ENCODE data around the gene RNF150.
"Not testable (repeated sequence)": the region's sequence is repeated elsewhere in the genome, so short reads cannot be mapped to it uniquely, and the experiment has no call there.

Gene RNF150

DNA sequence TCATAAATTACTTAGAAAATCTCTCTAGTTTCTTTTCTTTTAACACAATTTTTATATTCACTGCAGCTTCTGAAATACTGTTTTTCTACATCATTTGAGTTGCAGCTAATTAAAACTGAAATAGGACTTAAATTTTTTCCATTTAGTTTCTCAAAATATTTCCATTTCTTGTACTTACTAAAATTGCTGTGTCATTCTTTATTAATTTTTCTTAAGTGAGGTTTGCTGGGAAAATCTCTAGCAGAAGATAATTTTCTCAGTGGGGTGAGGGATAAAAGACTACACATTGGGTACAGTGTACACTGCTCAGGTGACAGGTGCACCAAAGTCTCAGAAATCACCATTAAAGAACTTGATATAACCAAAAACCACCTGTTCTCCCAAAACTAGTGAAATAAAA lies 57.7 kb downstream of the RNF150 start:
- DNase-seq (ENCODE audit: low spot score) = no peak

DNA sequence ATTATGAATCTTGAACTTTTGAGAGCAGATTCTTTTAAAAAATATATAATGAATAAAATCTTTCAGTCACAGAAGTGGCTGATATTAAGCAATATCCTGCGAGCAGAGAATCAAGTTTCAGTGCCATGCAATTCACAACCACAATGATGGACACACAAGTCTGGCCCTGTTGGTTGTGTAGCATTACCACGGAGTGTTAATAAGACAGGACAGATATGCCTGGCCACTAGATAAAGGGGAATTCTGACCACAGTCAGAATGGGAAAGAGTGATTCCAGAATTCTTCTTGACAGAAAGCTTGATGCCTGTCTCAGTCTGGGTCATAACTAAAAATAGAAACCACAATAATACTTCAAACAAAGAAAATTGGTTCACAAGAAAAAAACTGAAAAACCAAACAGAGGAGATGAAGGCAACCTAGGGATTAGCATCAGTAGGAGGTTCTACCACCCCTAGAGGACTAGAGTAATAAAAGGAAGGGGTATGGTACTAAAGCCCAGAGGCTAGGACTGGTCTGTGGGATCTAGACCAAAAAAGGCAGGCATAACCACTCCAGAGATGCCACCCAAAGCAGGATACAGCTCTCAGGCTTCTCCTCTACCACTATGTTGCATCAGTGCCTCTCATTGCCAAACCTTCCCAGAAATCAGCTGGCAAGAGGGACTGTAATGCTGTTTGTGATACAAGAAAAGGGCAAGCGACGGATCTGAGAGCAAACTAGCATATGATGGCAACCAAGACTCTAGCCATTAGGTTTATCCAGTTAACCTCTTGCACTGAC lies 59.0 kb downstream of the RNF150 start:
- DNase-seq (ENCODE audit: low spot score) = no peak

DNA sequence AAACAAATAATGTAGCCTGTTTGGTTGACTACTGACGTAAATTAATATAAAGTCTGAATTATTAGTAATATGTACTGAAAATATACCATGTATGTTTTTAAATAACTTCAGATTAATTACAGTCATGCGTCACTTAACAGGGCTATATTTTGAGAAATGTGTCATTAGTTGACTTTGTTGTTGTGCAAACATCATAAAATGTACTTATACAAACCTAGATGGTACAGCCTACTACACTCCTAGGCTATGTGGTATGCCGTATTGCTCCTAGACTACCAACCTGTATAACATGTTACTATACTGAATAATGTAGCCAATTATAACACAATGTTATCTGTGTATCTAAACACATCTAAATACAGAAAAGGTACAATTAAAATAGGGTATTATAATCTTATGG lies 66.6 kb downstream of the RNF150 start:
- no peak for DNase-seq (ENCODE audit: low spot score)

DNA sequence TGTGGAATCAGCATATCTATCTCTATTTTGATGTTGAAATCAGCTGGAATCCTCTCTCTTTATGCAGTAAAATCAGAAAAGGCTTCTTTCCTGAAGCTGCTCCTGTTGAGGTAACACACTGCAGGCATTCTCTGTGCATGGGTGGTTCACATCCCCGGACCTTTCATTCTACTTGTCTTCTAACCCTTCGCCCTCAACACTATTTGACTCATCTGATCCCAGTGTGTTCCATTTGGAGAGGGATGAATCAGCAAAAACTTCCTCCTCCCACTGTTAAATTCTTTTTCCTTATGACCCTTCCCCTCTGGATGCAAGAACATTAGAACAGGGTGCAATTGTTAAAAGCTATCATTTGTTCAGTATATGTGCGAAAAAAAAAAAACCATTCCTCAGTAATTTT lies 67.4 kb downstream of the RNF150 start:
- DNase-seq (ENCODE audit: low spot score) = no peak

DNA sequence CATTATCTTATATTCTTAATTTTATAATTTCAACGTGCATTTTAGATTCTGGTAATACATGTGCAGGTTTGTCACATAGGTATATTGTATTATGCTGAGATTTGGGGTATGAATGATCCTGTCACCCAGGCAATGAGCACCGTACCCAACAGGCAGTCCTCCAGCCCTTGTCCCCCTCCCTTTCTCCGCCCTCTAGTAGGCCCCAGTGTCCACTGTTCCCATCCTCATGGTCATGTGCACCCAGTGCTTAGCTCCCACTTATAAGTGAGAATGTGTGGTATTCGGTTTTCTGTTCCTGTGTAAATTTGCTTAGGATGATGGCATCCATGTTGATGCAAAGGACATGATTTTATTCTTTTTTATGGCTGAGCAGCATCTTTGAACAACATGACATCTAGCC lies 70.6 kb downstream of the RNF150 start:
- DNase-seq (ENCODE audit: low spot score) = no peak

DNA sequence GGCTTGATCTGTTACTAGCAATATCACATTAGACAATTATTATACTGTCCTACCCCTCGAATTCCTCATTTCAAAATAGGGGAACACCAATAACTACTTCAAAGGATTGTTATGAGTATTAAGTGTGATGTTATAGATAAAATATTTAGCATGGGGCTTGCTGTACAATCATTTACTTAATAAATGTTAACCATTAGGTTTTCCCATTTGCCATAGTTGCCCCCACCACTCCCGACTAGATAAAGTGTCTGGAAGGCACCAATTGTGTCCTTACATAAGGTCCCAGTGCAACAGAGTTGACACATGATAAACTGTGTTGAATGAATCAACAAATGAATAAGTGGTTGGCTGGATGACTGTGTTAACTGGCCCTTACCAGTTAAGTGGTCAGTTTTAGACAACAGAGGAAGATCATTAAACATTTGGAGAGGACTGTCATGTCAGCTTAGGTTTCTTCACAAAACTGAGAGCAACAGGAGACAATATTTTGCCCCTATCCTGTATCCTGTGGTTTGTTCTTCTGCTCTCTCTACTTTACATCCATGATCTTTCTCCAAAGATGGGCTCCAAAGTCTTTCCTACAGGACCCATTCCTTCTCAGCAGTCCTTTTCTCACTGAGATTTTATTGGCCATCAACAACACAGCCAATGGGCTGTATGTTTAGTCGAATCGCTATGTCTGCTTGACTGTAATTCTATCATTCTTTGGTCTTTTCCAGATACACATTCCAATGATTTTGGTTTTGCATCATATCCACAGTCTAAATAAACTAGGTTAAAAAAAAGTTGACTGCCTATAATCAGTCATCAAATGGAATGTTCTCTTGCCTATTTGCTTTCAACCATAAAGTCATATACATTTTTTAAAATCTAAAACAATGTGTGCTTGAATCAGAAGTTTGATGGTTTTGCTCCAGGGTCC lies 74.4 kb downstream of the RNF150 start:
- DNase-seq (ENCODE audit: low spot score) = no peak

DNA sequence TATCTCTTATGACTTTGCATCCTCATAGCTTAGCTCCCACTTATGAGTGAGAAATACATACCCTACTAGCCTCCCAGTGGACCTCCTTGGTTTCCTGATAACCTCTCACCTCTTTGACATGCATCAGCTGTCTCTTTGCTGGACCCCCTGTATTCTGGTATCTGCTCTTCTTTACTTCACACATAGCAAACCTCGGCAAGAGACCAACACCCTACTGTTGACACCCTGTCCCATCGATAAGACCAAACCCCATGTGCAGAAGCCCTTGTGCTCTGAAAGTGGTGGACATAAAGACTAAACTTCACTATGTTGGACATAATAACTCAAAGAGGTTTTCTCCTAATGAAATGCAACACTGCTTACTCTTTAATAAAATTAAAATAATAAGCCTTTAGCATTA lies 75.7 kb downstream of the RNF150 start:
- no peak for DNase-seq (ENCODE audit: low spot score)

DNA sequence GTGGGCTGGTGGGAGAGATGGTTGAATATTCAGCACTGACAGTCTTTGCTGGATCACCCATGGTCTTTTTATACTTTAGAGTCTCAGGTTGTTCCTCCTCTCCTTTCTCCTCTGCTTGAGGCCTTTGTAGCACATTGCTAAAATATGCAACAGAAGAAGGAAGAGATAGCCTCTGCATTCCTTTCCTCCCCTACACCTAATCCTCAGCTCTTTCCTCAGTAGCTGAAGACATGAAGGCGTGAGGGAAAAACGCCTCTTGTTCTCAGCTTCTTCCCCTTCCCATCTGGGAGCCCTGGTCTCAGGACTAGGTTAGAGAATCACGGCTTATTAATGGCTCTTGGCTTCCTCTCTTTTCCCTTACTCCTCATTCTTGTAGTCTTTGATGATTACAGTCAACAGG lies 76.8 kb downstream of the RNF150 start:
- DNase-seq (ENCODE audit: low spot score) = no peak

DNA sequence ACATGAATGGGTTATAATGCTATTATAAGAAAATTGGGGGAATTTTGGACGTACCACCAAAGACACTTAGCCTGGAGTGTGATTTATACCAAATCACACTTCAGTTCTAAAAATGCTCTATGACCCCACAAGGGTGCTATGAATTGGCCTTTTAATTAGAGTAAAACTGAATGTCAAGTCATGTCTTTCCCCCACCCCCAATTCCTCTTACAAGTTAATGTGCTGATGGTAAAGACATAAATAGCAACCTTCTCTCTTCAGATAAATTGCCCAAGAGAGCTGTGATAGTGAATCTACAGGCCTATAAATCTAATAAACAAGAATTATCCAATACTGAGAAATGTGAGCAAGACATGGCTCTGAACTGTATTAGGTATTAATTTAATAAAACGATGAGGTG lies 78.8 kb downstream of the RNF150 start:
- DNase-seq (ENCODE audit: low spot score) = no peak

DNA sequence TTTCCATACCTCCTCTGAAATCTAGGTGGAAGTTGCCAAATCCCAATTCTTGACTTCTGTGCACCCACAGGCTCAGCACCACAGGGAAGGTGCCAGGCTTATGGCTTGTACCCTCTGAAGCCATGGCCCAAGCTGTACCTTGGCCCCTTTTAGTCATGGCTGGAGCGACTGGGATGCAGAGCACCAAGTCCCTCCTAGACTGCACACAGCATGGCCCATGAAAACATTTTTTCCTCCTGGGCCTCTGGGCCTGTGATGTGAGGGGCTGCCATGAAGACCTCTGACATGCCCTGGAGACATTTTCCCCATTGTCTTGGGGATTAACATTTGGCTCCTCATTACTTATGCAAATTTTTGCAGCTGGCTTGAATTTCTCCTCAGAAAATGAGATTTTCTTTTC lies 82.3 kb downstream of the RNF150 start:
- DNase-seq (ENCODE audit: low spot score) = not testable (repeated sequence)

DNA sequence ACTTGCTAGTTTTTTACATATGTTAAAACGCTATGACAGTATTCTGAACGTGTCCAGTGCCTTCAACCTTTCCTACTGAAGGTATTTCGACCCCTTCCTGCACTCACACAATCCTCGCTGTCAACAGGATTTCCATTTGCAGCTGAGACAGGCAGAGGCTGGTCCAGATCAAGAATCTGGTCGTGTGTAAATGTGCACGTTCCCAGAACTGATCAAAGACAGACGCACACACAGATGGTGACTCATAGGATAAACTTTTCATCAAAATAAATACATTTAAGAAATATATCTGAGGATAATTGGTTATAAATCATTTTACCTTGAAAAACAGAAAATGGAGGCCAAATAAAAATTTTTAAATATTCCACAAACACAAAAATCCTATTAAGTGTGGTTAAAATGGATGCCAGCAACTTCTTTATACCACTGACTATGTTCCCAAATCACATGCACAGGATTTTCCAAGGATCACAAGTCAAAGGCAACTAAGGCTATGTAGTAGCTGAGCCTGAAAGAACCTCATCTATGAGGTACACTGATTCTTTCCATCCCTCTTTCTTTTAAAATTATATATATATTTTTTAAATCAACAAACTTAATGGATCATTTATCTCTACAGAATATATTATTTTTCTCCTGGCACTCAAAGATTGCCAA lies 85.9 kb downstream of the RNF150 start:
- DNase-seq (ENCODE audit: low spot score) = no peak

DNA sequence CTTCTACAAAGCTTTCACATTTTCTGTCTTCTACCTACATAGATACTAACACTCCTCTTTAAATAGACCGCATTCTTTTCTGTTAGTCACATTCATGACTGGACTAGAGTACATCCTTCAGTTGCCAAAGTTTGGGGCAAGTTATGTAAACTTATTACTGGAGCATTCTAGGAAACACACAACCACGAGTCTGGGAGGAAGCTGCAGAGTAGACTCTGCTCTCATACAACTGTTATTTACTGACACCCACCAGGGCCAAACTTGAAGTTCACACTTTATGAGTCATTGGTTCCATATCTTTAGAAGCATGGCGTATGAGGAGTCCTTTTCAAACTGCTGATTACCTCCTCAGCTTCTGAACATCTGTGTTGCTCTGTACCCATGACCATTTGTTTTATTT lies 87.0 kb downstream of the RNF150 start:
- DNase-seq (ENCODE audit: low spot score) = no peak

DNA sequence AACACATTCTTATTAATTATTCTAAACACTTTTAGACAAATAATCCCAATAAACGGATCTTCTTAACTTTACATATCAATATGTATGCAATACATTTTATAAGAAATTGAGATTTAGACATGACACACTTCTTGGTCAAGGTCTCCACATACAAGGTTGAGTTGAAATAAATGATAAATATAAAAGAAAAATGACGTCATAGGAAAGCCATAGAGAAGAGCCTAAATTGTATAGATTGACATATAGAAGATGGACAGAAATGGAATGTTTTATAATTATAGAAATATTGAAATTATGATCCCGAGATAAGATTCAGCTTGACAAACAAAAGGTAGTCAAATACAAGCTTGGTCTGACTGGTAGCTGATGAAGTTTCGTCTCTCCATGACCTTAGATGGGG lies 87.4 kb downstream of the RNF150 start:
- DNase-seq (ENCODE audit: low spot score) = no peak

DNA sequence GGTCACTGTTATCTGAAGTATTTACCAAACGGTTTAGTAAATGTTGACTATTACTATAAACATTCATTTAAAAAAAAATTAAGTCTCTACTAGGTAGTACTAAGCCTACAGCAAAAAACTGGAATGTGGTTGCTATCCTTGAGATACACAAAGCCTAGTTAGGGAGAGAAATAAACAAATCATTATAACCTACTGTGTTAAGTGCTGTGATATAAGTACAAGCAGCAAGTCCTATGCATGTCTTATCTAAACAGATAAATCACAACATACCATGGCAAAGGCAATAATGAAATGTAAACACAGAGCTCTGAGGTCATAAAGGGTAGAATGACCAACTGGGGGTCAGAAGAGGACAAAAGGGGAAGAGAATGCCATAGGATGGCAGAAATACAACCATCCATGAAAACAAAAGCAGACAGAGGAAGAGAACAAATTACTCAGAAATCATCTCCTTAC lies 92.2 kb downstream of the RNF150 start:
- DNase-seq (ENCODE audit: low spot score) = no peak

DNA sequence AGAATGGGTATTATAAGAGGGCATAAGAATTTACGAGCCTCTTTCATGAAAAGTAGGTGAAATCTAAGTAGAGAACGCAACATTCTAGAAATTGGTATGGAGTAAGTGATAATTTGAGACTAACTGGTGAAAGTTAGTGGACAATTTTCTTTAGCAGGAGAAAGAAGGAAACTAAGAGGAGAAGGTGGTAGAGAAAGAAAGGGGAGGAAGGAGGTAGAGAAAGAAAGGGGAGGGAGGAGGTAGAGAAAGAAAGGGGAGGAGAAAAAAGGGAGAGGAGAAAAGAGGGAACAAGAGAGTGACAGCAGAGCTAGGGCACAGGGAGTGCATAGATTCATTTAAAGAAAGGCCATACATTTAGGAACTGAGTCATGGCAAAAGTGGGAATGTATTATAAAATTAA lies 94.1 kb downstream of the RNF150 start:
- no peak for DNase-seq (ENCODE audit: low spot score)

DNA sequence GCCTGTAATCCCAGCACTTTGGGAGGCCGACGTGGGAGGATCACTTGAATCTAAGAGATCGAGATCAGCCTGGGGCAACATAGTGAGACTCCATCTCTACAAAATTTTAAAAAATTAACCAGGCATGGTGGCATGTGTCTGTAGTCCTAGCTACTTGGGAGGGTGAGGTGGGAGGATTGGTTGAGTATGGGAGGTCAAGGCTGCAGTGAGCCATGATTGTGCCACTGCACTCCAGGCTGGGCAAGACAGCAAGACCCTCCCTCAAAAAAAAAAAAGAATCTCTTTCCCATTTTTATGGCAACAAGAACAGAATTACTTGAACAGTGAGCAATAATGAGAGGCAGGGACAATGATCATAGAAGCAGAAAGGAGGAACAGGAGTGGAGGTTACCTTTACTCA lies 94.8 kb downstream of the RNF150 start:
- no peak for DNase-seq (ENCODE audit: low spot score)

DNA sequence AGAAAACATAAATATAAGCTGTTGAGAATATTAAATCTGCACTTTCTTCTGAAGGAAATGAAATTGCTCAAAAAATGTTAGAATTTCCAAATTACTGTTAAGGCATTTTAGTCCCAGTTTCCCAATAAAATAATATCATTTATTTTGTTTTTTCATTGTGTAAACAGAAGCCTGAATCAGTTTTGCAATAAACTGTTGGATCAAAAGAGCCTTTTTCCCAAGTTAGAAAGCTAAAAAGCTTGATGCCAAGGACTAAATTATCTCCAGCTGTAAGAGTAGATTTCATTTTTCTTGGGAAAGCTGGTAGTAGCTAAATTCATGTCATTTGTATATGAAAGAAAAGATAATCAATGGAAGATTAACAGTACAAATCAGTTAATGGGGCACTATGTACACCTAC lies 95.8 kb downstream of the RNF150 start:
- DNase-seq (ENCODE audit: low spot score) = no peak

DNA sequence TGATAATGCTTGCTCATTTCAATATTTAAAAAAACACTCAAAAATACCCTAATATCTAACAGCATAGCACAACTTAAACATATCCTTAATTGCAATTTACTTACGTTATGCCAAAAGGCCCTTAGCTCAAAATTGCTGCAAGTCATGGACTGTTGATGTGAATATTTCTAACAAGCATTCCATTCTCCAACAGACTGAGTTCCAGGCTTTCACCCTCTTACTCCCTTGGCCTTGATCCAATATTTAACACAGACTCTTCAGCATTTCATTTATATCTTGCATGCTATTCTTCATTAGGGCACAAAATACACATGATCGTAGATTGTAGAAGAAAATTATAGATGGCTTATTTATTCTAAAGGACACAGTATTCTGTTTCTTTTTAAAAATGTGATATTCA lies 96.5 kb downstream of the RNF150 start:
- no peak for DNase-seq (ENCODE audit: low spot score)

DNA sequence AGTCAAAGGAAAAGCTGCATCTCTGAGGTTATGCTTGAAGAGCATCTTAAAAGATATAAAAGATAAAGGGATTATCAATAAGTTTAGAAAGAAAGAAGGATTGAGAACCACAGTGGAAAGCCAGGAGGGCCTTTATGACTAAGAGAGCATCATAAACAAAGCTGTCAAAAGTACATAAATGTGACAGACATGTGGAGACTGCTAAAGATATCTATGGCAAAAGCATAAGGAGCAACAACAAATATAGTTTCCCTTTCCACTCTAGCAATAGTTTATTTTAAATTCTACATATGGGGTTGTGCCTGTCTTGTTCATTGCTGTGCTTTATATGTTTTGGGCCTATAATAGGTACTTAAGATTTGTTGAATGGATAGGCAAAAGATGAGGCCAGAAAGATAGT lies 97.3 kb downstream of the RNF150 start:
- DNase-seq (ENCODE audit: low spot score) = no peak

DNA sequence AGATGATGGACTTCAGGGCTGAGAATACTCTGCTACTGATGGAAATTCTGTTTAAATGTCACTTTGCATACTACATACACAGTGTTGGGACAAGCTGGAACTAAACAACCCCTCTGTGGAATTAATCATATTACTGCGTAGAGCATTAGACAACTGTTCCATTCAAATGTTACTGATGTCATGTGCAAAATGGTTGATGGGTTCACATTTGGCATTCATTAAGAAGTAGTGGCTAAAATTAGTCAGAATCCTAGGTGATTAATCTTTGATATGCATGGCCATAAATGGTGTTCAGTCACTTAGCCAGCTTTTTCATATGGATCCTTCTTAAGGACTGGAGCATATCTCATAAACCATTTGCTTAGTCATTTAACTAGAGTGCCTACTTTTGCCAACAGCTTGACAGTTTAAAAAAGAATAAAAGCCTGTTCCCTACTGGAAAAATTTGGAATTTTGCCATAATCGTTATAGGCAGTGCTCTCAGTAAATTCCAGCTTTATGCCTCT lies 105.2 kb downstream of the RNF150 start:
- DNase-seq (ENCODE audit: low spot score) = no peak

DNA sequence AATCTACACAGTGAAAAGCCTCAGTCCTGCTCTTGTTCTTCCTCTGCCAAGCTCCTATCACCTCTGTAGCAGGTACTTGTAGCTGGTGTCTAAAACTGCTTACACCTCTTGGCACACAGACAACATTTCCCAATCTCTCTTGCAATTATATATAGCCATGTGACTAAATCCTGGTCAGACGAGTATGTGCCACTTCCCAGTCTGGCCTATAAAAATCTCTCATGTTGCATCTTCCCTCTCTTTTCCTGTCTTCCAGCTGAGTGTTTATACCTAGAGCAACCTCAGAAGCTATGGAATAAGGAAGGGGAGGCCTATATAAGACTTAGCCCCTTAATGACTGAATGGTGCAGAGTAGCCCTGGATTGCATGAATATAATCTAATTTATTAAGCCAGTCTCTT lies 105.8 kb downstream of the RNF150 start:
- DNase-seq (ENCODE audit: low spot score) = no peak

DNA sequence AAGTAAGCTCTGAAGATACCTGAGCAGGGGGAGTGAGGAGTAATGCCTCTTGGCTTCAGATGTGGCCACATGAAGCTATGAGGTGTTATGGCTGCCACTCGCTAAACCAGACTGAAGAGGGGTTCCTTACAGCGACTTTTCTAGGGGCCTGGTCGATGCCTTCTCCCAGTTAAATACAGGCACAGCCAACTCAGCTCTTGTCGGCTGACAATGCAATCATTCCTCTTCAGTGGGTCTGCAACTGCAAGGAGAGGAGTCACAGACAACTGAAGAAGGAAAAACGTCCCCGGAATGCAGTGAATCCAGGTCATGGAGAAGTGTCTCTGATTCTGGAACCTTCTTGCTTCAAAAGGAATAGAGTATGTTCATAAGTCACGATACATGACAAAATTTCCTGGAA lies 106.4 kb downstream of the RNF150 start:
- no peak for DNase-seq (ENCODE audit: low spot score)

DNA sequence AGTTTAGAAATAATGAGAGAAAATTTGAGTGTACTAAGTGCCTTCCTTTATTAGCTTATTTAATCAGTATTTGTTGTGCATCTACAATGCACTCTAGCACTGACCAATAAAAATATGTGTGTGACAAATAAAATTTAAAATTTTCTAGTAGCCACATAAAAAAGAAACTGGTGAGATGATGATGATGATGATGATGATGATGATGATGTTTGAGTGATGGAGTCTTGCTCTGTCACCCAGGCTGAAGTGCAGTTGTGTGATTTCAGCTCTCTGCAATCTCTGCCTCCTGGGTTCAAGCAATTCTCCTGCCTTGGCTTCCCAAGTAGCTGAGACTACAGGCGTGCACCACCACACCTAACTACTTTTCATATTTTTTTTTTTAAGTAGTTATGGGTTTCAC lies 110.2 kb downstream of the RNF150 start:
- no peak for DNase-seq (ENCODE audit: low spot score)

Measured in CD4-positive, alpha-beta T cell treated with Interleukin-6 at 100 ng/mL for 8 hours (primary cell).